Measurements from ENCODE around the gene ARHGEF5. TPM values are rescaled to one million over a fixed set of nuclear protein-coding genes. Genes with fewer than 3 reads are reported as not detected.

The ARHGEF5 gene
- polyA plus RNA-seq, 1 donor (not counting 4 experiments of a cell fraction or from before 2014, with no cell fraction given) = 24.2 TPM

DNA sequence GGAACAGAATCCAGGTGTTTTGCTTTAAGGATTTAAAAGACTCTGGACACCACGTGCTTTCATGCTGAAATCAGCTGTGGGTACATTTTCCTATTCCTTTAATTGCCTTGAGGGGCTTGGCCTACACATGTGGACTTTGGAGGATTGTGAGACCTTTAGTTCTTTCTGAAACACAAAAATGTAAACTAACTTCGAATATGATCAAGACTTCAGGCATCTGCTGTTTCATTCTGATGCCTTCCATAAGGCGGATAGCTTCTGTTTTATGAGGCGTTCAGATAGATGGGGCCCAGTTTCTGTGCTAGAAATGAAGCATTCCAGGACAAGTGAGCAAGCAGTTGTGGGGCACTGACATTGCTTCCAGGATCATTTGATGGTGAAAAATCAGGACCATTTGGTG, 49.7 kb downstream of the ARHGEF5 start:
- FAIRE-seq (no peak), DNase-seq (ENCODE audit: low read depth, low spot score) (no peak)
- peaks cover 22% of the 10 kb centered on the region for H3K4me1 ChIP-seq (ENCODE audit: control insufficient read depth, extremely low read depth, insufficient read depth, low read length)
- no peaks in the 10 kb centered on the region for H4K20me1 ChIP-seq (ENCODE audit: control insufficient read depth, extremely low read depth, insufficient read depth, low read length)
- TF ChIP-seq, protein P1, sequence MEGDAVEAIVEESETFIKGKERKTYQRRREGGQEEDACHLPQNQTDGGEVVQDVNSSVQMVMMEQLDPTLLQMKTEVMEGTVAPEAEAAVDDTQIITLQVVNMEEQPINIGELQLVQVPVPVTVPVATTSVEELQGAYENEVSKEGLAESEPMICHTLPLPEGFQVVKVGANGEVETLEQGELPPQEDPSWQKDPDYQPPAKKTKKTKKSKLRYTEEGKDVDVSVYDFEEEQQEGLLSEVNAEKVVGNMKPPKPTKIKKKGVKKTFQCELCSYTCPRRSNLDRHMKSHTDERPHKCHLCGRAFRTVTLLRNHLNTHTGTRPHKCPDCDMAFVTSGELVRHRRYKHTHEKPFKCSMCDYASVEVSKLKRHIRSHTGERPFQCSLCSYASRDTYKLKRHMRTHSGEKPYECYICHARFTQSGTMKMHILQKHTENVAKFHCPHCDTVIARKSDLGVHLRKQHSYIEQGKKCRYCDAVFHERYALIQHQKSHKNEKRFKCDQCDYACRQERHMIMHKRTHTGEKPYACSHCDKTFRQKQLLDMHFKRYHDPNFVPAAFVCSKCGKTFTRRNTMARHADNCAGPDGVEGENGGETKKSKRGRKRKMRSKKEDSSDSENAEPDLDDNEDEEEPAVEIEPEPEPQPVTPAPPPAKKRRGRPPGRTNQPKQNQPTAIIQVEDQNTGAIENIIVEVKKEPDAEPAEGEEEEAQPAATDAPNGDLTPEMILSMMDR (optimal IDR thresholded peaks at IDR 0.05 in 1 of 3, IDR thresholded peaks at IDR 0.05 in 1 of 3, conservative IDR thresholded peaks at IDR 0.05 in 1 of 3; ENCODE audit: extremely low read depth in 1 of 3, insufficient read depth in 2 of 3, low read length in 3 of 3) = no peak
- no peak for TF ChIP-seq EZH2 (IDR thresholded peaks at IDR 0.05; ENCODE audit: low read length)
- H3K9me3 ChIP-seq (ENCODE audit: control insufficient read depth, low read depth, low read length) = no peaks in the 10 kb centered on the region
- dilution Hi-C loops (cut with MboI; ENCODE audit: extremely low pct_ligation_motif_present, low sequenced_read_pairs) = no loop called here
- H3K27ac ChIP-seq (ENCODE audit: control insufficient read depth, insufficient read depth, low read length) = no peak overlapping the region
- H3K36me3 ChIP-seq (ENCODE audit: control insufficient read depth in 2 of 2, extremely low read depth in 1 of 2, insufficient read depth in 2 of 2, low read length in 2 of 2) = no peaks in the 10 kb centered on the region
- H2AFZ ChIP-seq (ENCODE audit: control insufficient read depth, low read length) = no peak overlapping the region
- H3K9me1 ChIP-seq (ENCODE audit: control insufficient read depth, extremely low read depth, insufficient read depth, low read length) = no peaks in the 10 kb centered on the region
- no peak overlapping the region for H3K9ac ChIP-seq (ENCODE audit: control insufficient read depth, extremely low read depth, insufficient read depth, low read length)
- H3K4me2 ChIP-seq (ENCODE audit: control insufficient read depth, extremely low read depth, insufficient read depth, low read depth, low read length) = no peak overlapping the region
- H3K27me3 ChIP-seq (ENCODE audit: control insufficient read depth, extremely low read depth, insufficient read depth, low read length) = no peaks in the 10 kb centered on the region
- no peaks in the 10 kb centered on the region for H3K79me2 ChIP-seq (ENCODE audit: control insufficient read depth, insufficient read depth, low read length)
- no peak overlapping the region for H3K4me3 ChIP-seq (ENCODE audit: control insufficient read depth in 2 of 3, extremely low read depth in 1 of 3, insufficient read depth in 2 of 3, low read depth in 1 of 3, low read length in 3 of 3)

DNA sequence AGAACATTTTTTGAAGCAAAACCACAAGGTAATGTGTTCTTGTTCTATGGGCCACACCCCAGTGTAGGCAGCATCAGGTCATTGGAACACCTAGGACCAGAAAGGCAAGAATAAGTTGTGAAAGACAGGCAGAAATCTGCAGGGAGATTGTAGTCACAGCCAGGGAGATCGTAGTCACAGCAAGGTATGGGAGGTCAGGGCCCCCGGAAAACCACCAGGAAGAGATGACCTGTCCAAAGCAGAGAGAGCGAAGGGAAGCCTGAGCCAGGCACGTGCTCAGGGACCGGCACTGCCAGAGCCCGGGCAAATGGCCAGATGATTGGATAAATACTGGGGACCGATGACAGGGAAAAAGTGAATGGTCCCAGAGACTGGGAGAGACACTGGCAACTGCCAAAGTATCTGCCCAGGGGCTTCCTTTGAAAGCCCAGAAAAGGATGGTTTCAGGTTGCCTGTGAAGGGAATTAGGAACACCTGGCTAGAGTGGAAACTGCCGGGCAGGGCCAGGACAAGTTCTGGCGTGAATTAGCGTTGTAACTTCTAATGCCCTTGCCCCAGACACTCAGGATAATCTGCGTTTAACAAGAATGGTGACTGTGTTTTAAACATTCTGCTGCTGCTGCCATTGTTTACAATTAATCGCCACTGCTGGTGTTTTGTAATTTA, 52.2 kb downstream of the ARHGEF5 start:
- Histone ChIP-seq H3K9me3 (ENCODE audit: control insufficient read depth, low read depth, low read length) (no peaks in the 10 kb centered on the region), H3K27ac (ENCODE audit: control insufficient read depth, insufficient read depth, low read length) (peak overlapping the region; percentile 94), H3K9me1 (ENCODE audit: control insufficient read depth, extremely low read depth, insufficient read depth, low read length) (no peaks in the 10 kb centered on the region), H4K20me1 (ENCODE audit: control insufficient read depth, extremely low read depth, insufficient read depth, low read length) (no peaks in the 10 kb centered on the region), H3K4me2 (ENCODE audit: control insufficient read depth, extremely low read depth, insufficient read depth, low read depth, low read length) (peak overlapping the region; percentile 98), H2AFZ (ENCODE audit: control insufficient read depth, low read length) (peak overlapping the region; percentile 81), H3K27me3 (ENCODE audit: control insufficient read depth, extremely low read depth, insufficient read depth, low read length) (no peaks in the 10 kb centered on the region), H3K4me1 (ENCODE audit: control insufficient read depth, extremely low read depth, insufficient read depth, low read length) (peaks cover 22% of the 10 kb centered on the region), H3K4me3 (ENCODE audit: control insufficient read depth in 2 of 3, extremely low read depth in 1 of 3, insufficient read depth in 2 of 3, low read depth in 1 of 3, low read length in 3 of 3) (peak overlapping the region in 2 of 3 experiments; percentile 57 to 62), H3K79me2 (ENCODE audit: control insufficient read depth, insufficient read depth, low read length) (no peaks in the 10 kb centered on the region), H3K9ac (ENCODE audit: control insufficient read depth, extremely low read depth, insufficient read depth, low read length) (peak overlapping the region; percentile 77), H3K36me3 (ENCODE audit: control insufficient read depth in 2 of 2, extremely low read depth in 1 of 2, insufficient read depth in 2 of 2, low read length in 2 of 2) (no peaks in the 10 kb centered on the region)
- FAIRE-seq = peak; percentile 98
- peak; percentile 53 for DNase-seq (ENCODE audit: low read depth, low spot score)
- dilution Hi-C loops (cut with MboI; ENCODE audit: extremely low pct_ligation_motif_present, low sequenced_read_pairs) = no loop called here
- no peak for TF ChIP-seq EZH2 (IDR thresholded peaks at IDR 0.05; ENCODE audit: low read length)
- TF ChIP-seq, protein P1 (optimal IDR thresholded peaks at IDR 0.05 in 1 of 3, IDR thresholded peaks at IDR 0.05 in 1 of 3, conservative IDR thresholded peaks at IDR 0.05 in 1 of 3; ENCODE audit: extremely low read depth in 1 of 3, insufficient read depth in 2 of 3, low read length in 3 of 3) = no peak

All from keratinocyte (primary cell).